Stimulated activated CD4-positive, alpha-beta T cell treated with anti-CD3 and anti-CD28 coated beads, Interleukin-4, amount 100 ng/mL, for 24 hours (primary cell): ENCODE results near the gene MSLN.
A peak's percentile ranks its signal among the peaks of the same experiment; 100 is the strongest.
"Not testable (repeated sequence)": the region's sequence is repeated elsewhere in the genome, so short reads cannot be mapped to it uniquely, and the experiment has no call there.

ENCODE experiments used
- DNase-seq: peaks from one replicate; pipeline ENCODE4 v3.0.0-alpha.2; 2020

The MSLN gene

GRCh38 chr16:735982-736453 lies 24.5 kb upstream of the MSLN start:
- peak; percentile 62 for DNase-seq

DNA sequence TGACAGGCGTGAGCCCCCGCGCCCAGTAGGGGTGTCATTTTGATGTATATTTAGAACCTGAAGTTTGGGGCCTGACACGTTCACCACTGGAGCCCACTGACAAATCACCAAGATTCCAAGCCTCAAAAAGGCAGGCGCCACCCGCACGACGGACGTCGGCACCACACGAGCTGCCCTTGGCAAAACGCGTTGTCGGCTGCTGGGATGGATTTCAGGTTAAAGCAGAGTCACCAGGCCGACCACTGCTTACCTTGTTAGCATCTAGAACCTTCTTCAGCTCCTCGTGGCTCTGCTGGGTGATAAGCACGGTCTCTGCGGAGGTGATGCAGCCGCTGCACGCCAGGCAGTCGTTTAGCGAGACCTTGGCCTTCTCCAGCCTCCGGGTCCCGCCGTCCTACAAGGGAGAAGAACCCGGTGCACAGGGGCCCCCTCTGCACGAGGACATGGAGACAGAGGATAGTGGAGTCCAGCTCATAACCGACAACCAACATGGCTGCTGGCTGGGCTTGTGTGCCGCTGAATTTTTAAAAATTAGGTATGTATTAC lies 23.5 kb upstream of the MSLN start:
- DNase-seq: no peak

DNA sequence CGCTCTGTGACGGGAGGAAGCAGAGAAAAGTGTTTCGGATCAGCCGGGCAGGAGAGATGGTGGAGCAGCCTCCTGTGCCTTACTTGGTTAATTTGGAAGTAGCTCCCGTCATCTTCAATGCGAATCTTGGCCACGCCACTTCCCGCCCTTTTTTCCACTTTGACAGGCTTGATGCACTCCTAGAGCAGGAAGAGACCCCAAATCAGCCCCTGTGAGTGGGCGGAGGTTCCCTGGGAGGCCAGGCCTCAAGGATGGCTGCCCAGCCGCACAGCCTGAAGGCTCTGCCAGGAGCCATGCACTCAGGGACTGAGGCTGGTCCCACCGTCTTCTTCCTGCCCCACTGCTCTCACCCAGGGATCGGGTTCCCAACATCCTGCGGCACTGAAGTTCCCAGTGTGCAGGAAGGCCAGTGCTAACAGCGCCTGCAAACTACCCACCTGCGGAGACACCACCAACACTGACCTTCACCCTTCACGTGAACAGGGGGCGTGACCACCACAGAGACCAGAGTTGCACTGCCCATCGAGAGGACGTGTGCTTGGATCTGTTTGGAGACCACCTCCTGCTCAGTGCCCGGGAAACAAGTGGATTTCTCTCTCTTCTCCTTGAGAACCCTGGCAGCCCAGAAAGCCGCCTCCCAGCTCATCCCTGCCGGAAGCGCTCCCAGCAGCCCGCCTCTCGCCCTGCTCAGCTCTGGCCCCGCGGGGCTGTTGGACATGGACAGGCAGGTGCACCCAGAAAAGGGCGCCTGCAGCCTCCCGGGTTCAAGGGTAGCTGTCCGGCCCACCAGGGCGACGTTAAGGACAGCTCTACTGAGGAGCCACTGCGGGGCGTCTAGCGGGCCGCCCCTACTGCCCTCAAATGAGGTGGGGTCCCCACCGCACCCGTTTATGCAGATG lies 20.7 kb upstream of the MSLN start:
- DNase-seq: no peak

- no peak for DNase-seq
Observed at GRCh38 chr16:740459-740763, 20.1 kb upstream of the MSLN start.

GRCh38 chr16:740764-741505 lies 19.6 kb upstream of the MSLN start, which contains the start of gene CIAO3:
Gene CIAO3 (minus strand): TSS chr16:740997. CDS start chr16:740985, 12 bp downstream.
- DNase-seq: peak; percentile 92

- DNase-seq: no peak
Observed at GRCh38 chr16:741986-742629, 18.4 kb upstream of the MSLN start.

DNA sequence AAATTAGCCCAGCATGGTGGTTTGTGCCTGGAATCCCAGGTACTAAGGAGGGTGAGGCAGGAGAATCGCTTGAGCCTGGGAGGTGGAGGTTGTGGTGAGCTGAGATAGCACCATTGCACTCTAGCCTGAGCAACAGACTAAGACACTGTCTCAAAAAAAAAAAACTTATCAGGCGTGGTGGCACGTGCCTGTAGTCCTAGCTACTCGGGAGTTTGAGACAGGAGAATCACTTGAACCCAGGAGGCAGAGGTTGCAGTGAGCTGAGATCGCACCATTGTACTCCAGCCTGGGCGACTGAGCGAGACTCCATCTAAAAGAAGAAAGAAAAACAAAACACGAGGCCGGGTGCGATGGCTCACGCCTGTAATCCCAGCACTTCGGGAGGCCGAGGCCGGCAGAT lies 17.6 kb upstream of the MSLN start:
- not testable (repeated sequence) for DNase-seq

GRCh38 chr16:743794-744500 lies 16.6 kb upstream of the MSLN start:
- no peak for DNase-seq

GRCh38 chr16:745739-746138 lies 14.8 kb upstream of the MSLN start:
- DNase-seq: no peak

GRCh38 chr16:746637-747036 lies 13.9 kb upstream of the MSLN start:
- no peak for DNase-seq

DNA sequence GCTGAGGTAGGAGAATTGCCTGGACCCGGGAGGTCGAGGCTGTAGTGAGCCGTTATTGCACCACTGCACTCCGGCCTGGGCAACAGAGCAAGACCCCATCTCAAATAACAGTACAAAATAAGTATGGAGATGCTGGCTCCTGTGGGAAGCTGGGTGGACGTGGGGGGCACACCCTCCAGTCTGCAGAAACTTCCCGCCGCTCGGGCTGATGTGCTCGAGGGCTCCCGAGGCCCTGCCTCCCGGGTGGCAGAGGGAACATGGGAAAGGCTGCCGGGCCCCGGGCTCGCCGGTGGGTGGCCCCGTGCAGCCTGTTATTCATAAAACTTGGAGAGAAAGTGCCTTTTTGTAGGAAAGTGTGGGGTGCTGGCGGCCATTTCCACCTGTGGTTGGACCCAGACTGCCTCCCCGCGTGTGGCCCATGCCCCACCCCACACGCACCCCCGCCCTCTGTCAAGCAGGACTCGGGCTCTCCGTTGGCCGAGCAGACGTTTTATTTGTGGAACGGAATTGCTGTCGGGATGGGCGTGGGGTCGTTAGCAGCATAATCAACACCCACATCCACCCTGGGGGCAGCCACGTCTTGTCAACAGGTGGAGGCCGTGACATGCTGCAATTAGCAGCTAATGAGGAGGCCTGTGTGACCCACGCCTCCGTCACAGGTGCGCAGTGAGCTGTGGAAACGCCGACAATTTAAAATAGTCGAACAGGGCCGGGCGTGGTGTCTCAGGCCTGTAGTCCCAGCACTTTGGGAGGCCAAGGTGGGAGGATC lies 12.4 kb upstream of the MSLN start:
- no peak for DNase-seq

GRCh38 chr16:749010-749409 lies 11.5 kb upstream of the MSLN start:
- DNase-seq: no peak

DNA sequence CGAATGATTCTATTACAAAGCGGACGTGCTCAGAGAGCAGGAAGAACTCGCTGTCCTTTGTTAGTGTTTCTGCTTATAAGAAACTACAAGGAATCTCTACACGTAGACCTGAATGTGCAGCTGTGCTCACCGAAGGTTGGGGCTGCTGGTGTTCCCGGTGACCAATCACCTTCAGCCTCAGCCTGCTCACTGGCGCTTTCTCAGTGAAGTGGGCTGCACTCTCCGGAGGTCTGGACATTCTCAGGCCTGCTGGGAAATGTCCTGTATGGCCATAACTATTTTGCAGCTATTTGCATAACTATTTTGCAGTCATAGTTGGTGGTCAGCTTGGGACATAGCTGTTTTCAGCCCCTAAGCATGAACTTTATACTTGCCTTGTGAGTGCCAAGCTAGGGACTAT lies 10.0 kb upstream of the MSLN start:
- DNase-seq: no peak

DNA sequence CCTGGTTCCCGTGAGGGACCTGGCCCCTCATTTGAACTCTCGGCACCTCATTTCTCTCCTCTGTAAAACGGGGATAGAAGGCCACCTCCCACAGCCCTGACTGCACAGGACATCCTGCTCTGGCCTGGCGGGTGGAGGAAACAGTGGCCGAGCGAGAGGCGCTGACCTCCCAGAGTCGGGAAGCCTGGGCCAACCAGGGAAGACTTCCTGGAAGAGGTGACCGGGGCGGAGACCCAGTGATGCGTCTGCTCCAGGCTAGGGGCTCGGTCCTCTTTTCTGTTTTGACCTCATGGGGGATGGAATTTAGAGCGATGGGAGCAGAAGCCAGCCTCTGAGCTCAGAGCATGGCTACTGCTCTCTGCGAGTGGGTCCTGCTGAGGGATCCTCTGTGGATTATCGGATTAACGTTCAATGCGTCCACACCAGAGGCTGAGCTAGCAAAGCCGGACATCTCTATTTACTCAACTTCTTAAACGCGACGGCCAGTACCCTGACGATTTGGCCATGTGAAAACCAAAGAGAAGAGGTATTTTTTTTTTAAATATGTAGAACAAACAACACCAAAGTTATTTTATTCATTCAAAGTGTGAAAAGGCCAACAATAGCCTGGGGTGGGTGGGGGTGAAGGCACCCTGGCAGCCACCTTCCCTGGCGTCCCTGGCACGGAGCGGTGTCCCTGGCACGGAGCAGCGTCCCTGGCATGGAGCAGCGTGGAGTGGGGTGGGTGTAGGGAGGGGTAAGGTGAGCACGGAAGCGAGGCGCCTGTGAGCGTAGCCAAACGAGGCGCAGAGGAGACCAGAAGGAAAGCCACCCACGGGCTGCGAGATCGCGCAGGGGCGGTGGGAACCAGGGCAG lies 9.2 kb upstream of the MSLN start:
- DNase-seq: no peak

GRCh38 chr16:752007-752312 lies 8.6 kb upstream of the MSLN start:
- DNase-seq: no peak

DNA sequence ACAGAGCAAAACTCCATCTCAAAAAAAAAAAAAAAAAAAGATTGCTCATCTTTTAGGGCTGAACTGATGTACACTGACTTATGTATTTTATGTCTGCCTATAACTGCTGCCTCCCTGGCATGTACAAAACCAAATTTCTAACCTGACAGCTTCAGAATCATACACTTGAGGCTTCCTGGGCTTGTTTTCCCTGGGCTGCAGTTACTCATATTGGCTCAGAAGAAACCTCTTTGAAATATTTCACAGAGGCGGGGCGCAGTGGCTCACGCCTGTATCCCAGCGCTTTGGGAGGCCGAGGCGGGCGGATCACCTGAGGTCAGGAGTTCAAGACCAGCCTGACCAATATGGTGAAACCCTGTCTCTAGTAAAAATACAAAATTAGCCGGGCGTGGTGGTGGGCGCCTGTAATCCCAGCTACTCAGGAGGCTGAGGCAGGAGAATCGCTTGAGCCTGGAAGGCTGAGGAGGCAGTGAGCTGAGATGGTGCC lies 6.4 kb upstream of the MSLN start:
- DNase-seq: not testable (repeated sequence)

DNA sequence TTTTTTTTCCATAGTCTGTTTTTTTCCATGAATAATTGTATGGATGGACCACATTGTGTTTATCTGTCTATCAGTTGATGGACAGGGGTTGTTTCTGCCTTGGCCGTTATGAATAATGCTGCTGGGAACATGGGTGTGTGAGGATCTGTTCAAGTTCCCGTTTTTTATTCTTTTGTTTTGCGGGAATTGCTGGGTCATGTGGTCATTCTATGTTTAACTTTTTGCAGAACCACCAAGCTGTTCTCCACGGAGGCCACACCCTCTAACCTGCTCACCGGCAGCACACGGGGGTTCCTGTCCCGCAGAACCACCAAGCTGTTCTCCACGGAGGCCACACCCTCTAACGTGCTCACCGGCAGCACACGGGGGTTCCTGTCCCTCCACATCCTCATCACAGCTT lies 5.9 kb upstream of the MSLN start:
- no peak for DNase-seq

GRCh38 chr16:756428-756827 lies 4.1 kb upstream of the MSLN start:
- DNase-seq: no peak

DNA sequence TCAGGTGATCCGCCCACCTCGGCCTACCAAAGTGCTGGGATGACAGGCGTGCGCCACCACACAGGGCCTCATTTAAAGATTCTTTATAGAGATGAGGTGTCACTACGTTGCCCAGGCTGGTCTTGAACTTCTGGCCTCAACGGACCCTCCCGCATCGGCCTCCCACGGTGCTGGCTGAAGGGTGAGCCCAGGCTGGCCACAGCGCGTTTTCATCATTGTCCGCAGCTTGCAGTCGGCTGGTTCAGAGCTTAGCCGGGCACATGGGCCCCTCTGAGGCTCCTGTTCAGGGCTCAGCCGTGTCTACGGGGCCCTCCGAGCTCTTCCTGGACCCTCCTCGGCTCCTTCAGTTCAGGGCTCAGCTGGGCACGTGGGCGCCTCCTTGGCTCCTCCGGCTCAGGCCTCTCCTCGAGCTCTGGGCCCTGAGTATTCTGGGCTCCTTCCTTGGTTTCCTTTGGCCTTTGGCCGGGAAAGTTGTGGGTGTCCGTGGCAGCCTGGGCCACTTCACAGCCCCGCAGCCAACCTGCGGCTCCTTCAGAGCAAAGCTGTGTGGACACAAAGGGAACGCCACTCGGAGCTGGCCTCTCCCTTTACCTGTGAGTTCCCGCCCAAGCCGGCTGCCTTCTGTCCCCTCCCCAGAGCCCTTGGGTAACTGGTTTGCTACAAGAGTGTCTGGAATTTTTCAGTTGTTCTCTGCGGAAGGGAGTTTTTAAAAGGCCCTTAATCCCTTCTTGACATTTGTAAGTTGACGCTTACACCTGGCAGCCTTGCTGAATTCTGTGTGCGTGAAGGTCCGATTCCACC lies 1.2 kb upstream of the MSLN start:
- DNase-seq: no peak

DNA sequence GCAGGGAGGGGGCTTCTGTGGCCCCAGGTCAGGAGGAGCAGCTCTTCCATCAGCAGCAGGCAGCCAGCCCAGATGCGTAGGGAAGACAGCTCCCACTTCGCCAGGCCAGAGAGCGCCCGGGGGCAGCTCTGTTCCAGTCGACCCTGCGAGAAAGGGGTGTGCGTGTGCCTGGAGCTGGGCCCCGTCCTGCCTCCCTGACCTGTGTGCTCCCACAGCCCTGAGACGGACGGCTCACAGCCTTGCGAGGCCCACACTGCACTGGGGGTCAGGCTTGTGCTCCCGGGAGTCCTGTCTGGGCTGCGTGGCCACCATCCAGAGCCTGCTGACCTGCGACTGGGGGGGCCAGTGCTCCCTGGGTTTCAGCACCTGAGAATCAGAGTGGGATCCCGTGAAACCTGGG lies 469 bp upstream of the MSLN start:
- DNase-seq: no peak
